IMR-90 (cell line): ENCODE results near the gene USP14. TPM values are rescaled to one million over a fixed set of nuclear protein-coding genes. Genes with fewer than 3 reads are reported as not detected.

Source experiments
- ATAC-seq: fragments of 200-7000 bp; cut with Tn5 transposase; 2 replicates; pipeline ENCODE4 v1.9.1; 2020; ENCODE audit warnings: low read depth, mild to moderate bottlenecking, moderate library complexity
- BruUV-seq: library from RNA; stranded (reverse); fragments of 400-500 nt; replicated peaks from 2 replicates; lab custom pipeline; 2021; lab: Mats Ljungman, UMichigan
- CTCF ChIA-PET: fragments of 300-600 bp; formaldehyde crosslinking; extraction: SDS; loops from one replicate; lab custom pipeline; 2021; ENCODE audit warnings: antibody characterized with exemption; lab: Yijun Ruan, JAX
- POLR2A ChIA-PET: fragments of 300-600 bp; sonication (Branson Sonifier 250); formaldehyde crosslinking; loops from one replicate; lab custom pipeline; 2022; ENCODE audit warnings: antibody characterized with exemption; ENCODE audit not compliant: unreplicated experiment; lab: Charles Lee
- DNase-seq: peaks from one replicate; pipeline ENCODE4 v3.0.0; 2013
- H2AFZ ChIP-seq: replicated peaks from 2 replicates; pipeline ENCODE3; 2013; ENCODE audit warnings: low read length, mild to moderate bottlenecking; ENCODE audit not compliant: poor library complexity
- H2AK5ac ChIP-seq: 2 replicates; pipeline ENCODE4 v1.6.1; 2013; ENCODE audit warnings: low read depth, low read length, inconsistent platforms
- H2AK9ac ChIP-seq: replicated peaks from 2 replicates; pipeline ENCODE3; 2013; ENCODE audit warnings: mild to moderate bottlenecking, low read depth, low read length, moderate library complexity; ENCODE audit not compliant: poor library complexity
- H2BK120ac ChIP-seq: 2 replicates; pipeline ENCODE4 v1.6.1; 2013; ENCODE audit warnings: low read depth, low read length, inconsistent platforms
- H2BK15ac ChIP-seq: 3 replicates; pipeline ENCODE4 v1.6.1; 2013; ENCODE audit warnings: low read depth, low read length, inconsistent platforms
- H2BK20ac ChIP-seq: 2 replicates; pipeline ENCODE4 v1.6.1; 2013; ENCODE audit warnings: low read depth, mild to moderate bottlenecking, inconsistent platforms, low read length, moderate library complexity
- H2BK5ac ChIP-seq: 2 replicates; pipeline ENCODE4 v1.6.1; 2013; ENCODE audit warnings: mild to moderate bottlenecking, low read depth, low read length, inconsistent platforms; ENCODE audit not compliant: poor library complexity, severe bottlenecking
- H3K14ac ChIP-seq: replicated peaks from 2 replicates; pipeline ENCODE4 v1.6.1; 2013; ENCODE audit warnings: low read depth, low read length, inconsistent platforms
- H3K18ac ChIP-seq: 2 replicates; pipeline ENCODE4 v1.6.1; 2013; ENCODE audit warnings: low read depth, low read length, control low read depth
- H3K23ac ChIP-seq: 2 replicates; pipeline ENCODE4 v1.6.1; 2013; ENCODE audit warnings: low read depth, low read length, inconsistent platforms
- H3K27ac ChIP-seq: 2 replicates; pipeline ENCODE4 v1.5.1; 2013; ENCODE audit warnings: mild to moderate bottlenecking, control low read depth, low read length; ENCODE audit not compliant: insufficient read depth
- H3K27me3 ChIP-seq: 2 replicates; pipeline ENCODE4 v1.6.1; 2013; ENCODE audit warnings: low read length; ENCODE audit not compliant: control insufficient read depth, insufficient read depth
- H3K36me3 ChIP-seq: 2 replicates; pipeline ENCODE4 v1.6.1; 2013; ENCODE audit warnings: low read length, mixed read lengths; ENCODE audit not compliant: control insufficient read depth, insufficient read depth
- H3K4ac ChIP-seq: 2 replicates; pipeline ENCODE4 v1.6.1; 2013; ENCODE audit warnings: low read depth, low read length, inconsistent platforms
- H3K4me1 ChIP-seq: 2 replicates; pipeline ENCODE4 v1.6.1; 2013; ENCODE audit warnings: low read length, mixed read lengths; ENCODE audit not compliant: control insufficient read depth, insufficient read depth
- H3K4me2 ChIP-seq: 2 replicates; pipeline ENCODE4 v1.6.1; 2013; ENCODE audit warnings: low read depth, mild to moderate bottlenecking, control low read depth, low read length, moderate library complexity
- H3K4me3 ChIP-seq: 2 replicates; pipeline ENCODE4 v1.5.1; 2013; ENCODE audit warnings: low read depth, mild to moderate bottlenecking, control low read depth, low read length, moderate library complexity; ENCODE audit not compliant: insufficient read depth
- H3K56ac ChIP-seq: 2 replicates; pipeline ENCODE4 v1.6.1; 2013; ENCODE audit warnings: low read length, inconsistent platforms; ENCODE audit not compliant: insufficient read depth; ENCODE audit errors: extremely low read depth
- H3K79me1 ChIP-seq, 2 experiments: 2 replicates each; pipeline ENCODE4 v1.6.1; 2013; ENCODE audit warnings: low read length in 2 of 2, inconsistent platforms in 1 of 2, low read depth in 1 of 2
- H3K9ac ChIP-seq: 2 replicates; pipeline ENCODE4 v1.6.1; 2013; ENCODE audit warnings: low read depth, low read length, control low read depth
- H3K9me1 ChIP-seq: 2 replicates; pipeline ENCODE4 v1.6.1; 2013; ENCODE audit warnings: low read length, inconsistent platforms; ENCODE audit not compliant: insufficient read depth
- H3K9me3 ChIP-seq: 2 replicates; pipeline ENCODE4 v1.6.1; 2013; ENCODE audit warnings: low read length; ENCODE audit not compliant: control insufficient read depth, insufficient read depth
- H4K20me1 ChIP-seq: 2 replicates; pipeline ENCODE4 v1.6.1; 2013; ENCODE audit warnings: low read length, inconsistent platforms; ENCODE audit not compliant: insufficient read depth
- H4K5ac ChIP-seq: 2 replicates; pipeline ENCODE4 v1.6.1; 2013; ENCODE audit warnings: mild to moderate bottlenecking, low read depth, low read length, control low read depth
- H4K8ac ChIP-seq, 2 experiments: 2 replicates each; pipeline ENCODE4 v1.6.1; 2013; ENCODE audit warnings: low read depth in 2 of 2, low read length in 2 of 2, control low read depth in 1 of 2, inconsistent platforms in 1 of 2
- H4K91ac ChIP-seq: 2 replicates; pipeline ENCODE4 v1.6.1; 2013; ENCODE audit warnings: low read depth, low read length, inconsistent platforms; ENCODE audit not compliant: insufficient read depth
- BHLHE40 ChIP-seq: fragments of 150-350 bp; IDR thresholded peaks from 2 replicates; pipeline ENCODE4 v1.6.1; 2016; ENCODE audit warnings: mild to moderate bottlenecking, low read depth, low read length
- CEBPB ChIP-seq: IDR thresholded peaks from 2 replicates; pipeline ENCODE4 v1.6.1; 2012; ENCODE audit warnings: low read depth, low read length, improper control_type of control experiment
- CHD1 ChIP-seq: IDR thresholded peaks from 2 replicates; pipeline ENCODE4 v1.6.1; 2012; ENCODE audit warnings: low read depth, low read length, improper control_type of control experiment
- FOS ChIP-seq: fragments of 150-350 bp; IDR thresholded peaks from 2 replicates; pipeline ENCODE4 v1.6.1; 2016; ENCODE audit warnings: low read depth, low read length
- MAFK ChIP-seq: IDR thresholded peaks from 2 replicates; pipeline ENCODE4 v1.6.1; 2012; ENCODE audit warnings: low read depth, low read length, improper control_type of control experiment
- MAZ ChIP-seq: IDR thresholded peaks from 2 replicates; pipeline ENCODE4 v1.6.1; 2012; ENCODE audit warnings: low read depth, mild to moderate bottlenecking, low read length, improper control_type of control experiment, moderate library complexity, borderline replicate concordance
- MXI1 ChIP-seq: IDR thresholded peaks from 2 replicates; pipeline ENCODE4 v1.6.1; 2012; ENCODE audit warnings: low read depth, mild to moderate bottlenecking, low read length, moderate library complexity, borderline replicate concordance
- NFE2L2 ChIP-seq: fragments of 150-350 bp; IDR thresholded peaks from 2 replicates; pipeline ENCODE4 v1.6.1; 2016; ENCODE audit warnings: low read depth, mild to moderate bottlenecking, low read length
- POLR2A ChIP-seq: IDR thresholded peaks from 2 replicates; pipeline ENCODE4 v1.6.1; 2012; ENCODE audit warnings: mild to moderate bottlenecking, low read depth, low read length
- RAD21 ChIP-seq: IDR thresholded peaks from 2 replicates; pipeline ENCODE4 v1.6.1; 2012; ENCODE audit warnings: low read length, improper control_type of control experiment
- RCOR1 ChIP-seq: IDR thresholded peaks from 2 replicates; pipeline ENCODE4 v1.6.1; 2012; ENCODE audit warnings: mild to moderate bottlenecking, low read length, improper control_type of control experiment; ENCODE audit not compliant: insufficient replicate concordance
- RFX5 ChIP-seq: IDR thresholded peaks from 2 replicates; pipeline ENCODE4 v1.8.0; 2012; ENCODE audit warnings: low read depth, mild to moderate bottlenecking, low read length, moderate library complexity
- SMC3 ChIP-seq: fragments of 150-350 bp; IDR thresholded peaks from 2 replicates; pipeline ENCODE4 v1.6.1; 2016; ENCODE audit warnings: low read depth, mild to moderate bottlenecking, antibody characterized with exemption, low read length, moderate library complexity
- whole genome bisulfite sequencing, 2 experiments: methylation state at CpG; one replicate each; pipeline versions ENCODE4 v1.1.5 to v1.1.7; 2013; ENCODE audit warnings: missing lambda C conversion rate in 2 of 2; ENCODE audit not compliant: insufficient read length in 1 of 2; ENCODE audit errors: extremely low coverage in 2 of 2; 5-methylcytosine and 5-hydroxymethylcytosine counted together
- dilution Hi-C: fragments of 300-500 bp; cut with HindIII; formaldehyde crosslinking; loops from one replicate; pipeline ENCODE4 v1.14.3; 2018; ENCODE audit warnings: low sequenced_read_pairs; ENCODE audit not compliant: unreplicated experiment
- in situ Hi-C: fragments of 300-500 bp; cut with MboI; formaldehyde crosslinking; loops from 3 replicates; pipeline ENCODE4 v1.14.3; 2019; ENCODE audit warnings: low sequenced_read_pairs, inconsistent platforms, mixed read lengths
- intact Hi-C: fragments of 100-400 bp; cut with micrococcal nuclease; formaldehyde crosslinking; loops from 2 replicates; pipeline ENCODE4 v1.10.0; 2022
- polyA plus RNA-seq, 3 experiments: library from polyadenylated mRNA; depleted of rRNA; stranded (reverse); fragments of >200 nt; gene quantifications; 2 replicates each; pipeline ENCODE4 v1.2.3, GENCODE V29; 2012; ENCODE audit warnings: low replicate concordance in 1 of 3
- total RNA-seq: library from RNA; depleted of rRNA; stranded (reverse); fragments of >200 nt; gene quantifications from 2 replicates; pipeline ENCODE4 v1.2.3, GENCODE V29; 2012
- TF ChIP-seq, protein P1 (sequence below): fragments of 150-350 bp; IDR thresholded peaks from 2 replicates; pipeline ENCODE4 v1.6.1; 2016; ENCODE audit warnings: low read depth, mild to moderate bottlenecking, low read length, moderate library complexity, borderline replicate concordance
- TF ChIP-seq, protein P2 (sequence below): fragments of 150-350 bp; IDR thresholded peaks from 2 replicates; pipeline ENCODE4 v1.6.1; 2017; ENCODE audit warnings: mild to moderate bottlenecking, antibody characterized with exemption, low read length, low read depth
- TF ChIP-seq, protein P3 (sequence below): conservative IDR thresholded peaks from 2 replicates; pipeline ENCODE4 v1.5.1; 2012; ENCODE audit warnings: mild to moderate bottlenecking, low read depth, low read length, improper control_type of control experiment

The USP14 gene
- total and polyA plus RNA-seq, 2 of the 4 experiments (the other 2 are of a cell fraction), result 11.5 to 32.4 TPM

DNA sequence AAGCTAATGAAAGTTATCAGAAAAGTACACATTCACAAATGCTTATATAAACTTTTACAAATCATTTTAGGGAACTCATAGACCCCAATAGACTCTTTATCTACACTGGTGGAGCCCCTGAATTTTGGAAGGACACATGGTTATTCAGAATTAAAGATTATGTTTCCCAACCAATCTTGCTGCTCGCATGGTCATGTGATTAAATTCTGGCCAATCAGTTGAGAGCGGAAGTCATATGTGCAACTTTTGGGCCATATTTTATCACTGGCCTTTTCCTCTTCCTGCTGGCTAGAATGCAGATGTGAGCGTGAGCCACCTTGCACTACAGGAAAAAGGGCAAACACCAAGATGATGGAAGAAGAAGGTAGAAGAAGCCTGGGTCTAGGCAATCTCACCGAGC, 89.7 kb downstream of the USP14 start:
- Histone ChIP-seq H3K27me3 (no peaks in the 10 kb centered on the region), H4K8ac (no peak overlapping the region), H2AK9ac (no peak overlapping the region), H3K9me3 (no peaks in the 10 kb centered on the region), H4K5ac (no peak overlapping the region), H3K27ac (no peak overlapping the region), H4K91ac (no peak overlapping the region), H2BK5ac (no peak overlapping the region), H3K79me1 (no peaks in the 10 kb centered on the region), H2AFZ (no peak overlapping the region), H3K36me3 (peaks cover 21% of the 10 kb centered on the region), H3K4me2 (no peak overlapping the region), H2BK120ac (no peak overlapping the region), H3K9me1 (peaks cover 3% of the 10 kb centered on the region; the same call in 1 of the 2 replicates), H3K4me3 (no peak overlapping the region), H3K18ac (no peak overlapping the region), H4K20me1 (no peaks in the 10 kb centered on the region), H3K14ac (no peak overlapping the region), H3K56ac (no peak overlapping the region), H3K9ac (no peak overlapping the region), H2AK5ac (no peak overlapping the region), H3K23ac (no peak overlapping the region), H3K4ac (no peak overlapping the region), H2BK20ac (no peak overlapping the region), H3K4me1 (no peaks in the 10 kb centered on the region), H2BK15ac (no peak overlapping the region)
- POLR2A ChIA-PET, result no interaction called here
- intact Hi-C loops (no loop called here), in situ Hi-C loops (no loop called here), dilution Hi-C loops (no loop called here)
- ATAC-seq (no peak), DNase-seq (no peak)
- no peak for TF ChIP-seq CEBPB
- TF ChIP-seq, protein P1, sequence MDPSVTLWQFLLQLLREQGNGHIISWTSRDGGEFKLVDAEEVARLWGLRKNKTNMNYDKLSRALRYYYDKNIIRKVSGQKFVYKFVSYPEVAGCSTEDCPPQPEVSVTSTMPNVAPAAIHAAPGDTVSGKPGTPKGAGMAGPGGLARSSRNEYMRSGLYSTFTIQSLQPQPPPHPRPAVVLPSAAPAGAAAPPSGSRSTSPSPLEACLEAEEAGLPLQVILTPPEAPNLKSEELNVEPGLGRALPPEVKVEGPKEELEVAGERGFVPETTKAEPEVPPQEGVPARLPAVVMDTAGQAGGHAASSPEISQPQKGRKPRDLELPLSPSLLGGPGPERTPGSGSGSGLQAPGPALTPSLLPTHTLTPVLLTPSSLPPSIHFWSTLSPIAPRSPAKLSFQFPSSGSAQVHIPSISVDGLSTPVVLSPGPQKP, result no peak
- no peak for TF ChIP-seq NFE2L2
- no peak for TF ChIP-seq RAD21
- TF ChIP-seq, protein P2, sequence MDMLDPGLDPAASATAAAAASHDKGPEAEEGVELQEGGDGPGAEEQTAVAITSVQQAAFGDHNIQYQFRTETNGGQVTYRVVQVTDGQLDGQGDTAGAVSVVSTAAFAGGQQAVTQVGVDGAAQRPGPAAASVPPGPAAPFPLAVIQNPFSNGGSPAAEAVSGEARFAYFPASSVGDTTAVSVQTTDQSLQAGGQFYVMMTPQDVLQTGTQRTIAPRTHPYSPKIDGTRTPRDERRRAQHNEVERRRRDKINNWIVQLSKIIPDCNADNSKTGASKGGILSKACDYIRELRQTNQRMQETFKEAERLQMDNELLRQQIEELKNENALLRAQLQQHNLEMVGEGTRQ, result no peak
- no peak for TF ChIP-seq MAFK
- TF ChIP-seq FOS, result no peak
- TF ChIP-seq, protein P3, sequence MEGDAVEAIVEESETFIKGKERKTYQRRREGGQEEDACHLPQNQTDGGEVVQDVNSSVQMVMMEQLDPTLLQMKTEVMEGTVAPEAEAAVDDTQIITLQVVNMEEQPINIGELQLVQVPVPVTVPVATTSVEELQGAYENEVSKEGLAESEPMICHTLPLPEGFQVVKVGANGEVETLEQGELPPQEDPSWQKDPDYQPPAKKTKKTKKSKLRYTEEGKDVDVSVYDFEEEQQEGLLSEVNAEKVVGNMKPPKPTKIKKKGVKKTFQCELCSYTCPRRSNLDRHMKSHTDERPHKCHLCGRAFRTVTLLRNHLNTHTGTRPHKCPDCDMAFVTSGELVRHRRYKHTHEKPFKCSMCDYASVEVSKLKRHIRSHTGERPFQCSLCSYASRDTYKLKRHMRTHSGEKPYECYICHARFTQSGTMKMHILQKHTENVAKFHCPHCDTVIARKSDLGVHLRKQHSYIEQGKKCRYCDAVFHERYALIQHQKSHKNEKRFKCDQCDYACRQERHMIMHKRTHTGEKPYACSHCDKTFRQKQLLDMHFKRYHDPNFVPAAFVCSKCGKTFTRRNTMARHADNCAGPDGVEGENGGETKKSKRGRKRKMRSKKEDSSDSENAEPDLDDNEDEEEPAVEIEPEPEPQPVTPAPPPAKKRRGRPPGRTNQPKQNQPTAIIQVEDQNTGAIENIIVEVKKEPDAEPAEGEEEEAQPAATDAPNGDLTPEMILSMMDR, result no peak
- no peak for TF ChIP-seq SMC3
- no peak for TF ChIP-seq POLR2A
- TF ChIP-seq MXI1, result no peak
- no peak for TF ChIP-seq RCOR1
- no peak for TF ChIP-seq CHD1
- TF ChIP-seq BHLHE40, result no peak
- no peak for TF ChIP-seq MAZ
- no peak for TF ChIP-seq RFX5
- WGBS, 2 experiments, result 100% methylated on average over 1 of the region's 4 CpGs; no CpG with 5 or more reads in 1 of the 2 experiments
- BruUV-seq, result no TSS peak
- CTCF ChIA-PET, result interaction anchor here (1.5 kb wide), 1 partner anchor 15 kb away, joined by 3 read pairs; no protein-coding TSS in a partner anchor
